HG02763 (cell line): ENCODE results near the gene PARD3.

ENCODE experiments used
- ATAC-seq: cut with Tn5 transposase; IDR thresholded peaks from one replicate; pipeline ENCODE4 v1.9.1; 2021; ENCODE audit warnings: mild to moderate bottlenecking, moderate library complexity; ENCODE audit not compliant: unreplicated experiment

Gene PARD3

DNA sequence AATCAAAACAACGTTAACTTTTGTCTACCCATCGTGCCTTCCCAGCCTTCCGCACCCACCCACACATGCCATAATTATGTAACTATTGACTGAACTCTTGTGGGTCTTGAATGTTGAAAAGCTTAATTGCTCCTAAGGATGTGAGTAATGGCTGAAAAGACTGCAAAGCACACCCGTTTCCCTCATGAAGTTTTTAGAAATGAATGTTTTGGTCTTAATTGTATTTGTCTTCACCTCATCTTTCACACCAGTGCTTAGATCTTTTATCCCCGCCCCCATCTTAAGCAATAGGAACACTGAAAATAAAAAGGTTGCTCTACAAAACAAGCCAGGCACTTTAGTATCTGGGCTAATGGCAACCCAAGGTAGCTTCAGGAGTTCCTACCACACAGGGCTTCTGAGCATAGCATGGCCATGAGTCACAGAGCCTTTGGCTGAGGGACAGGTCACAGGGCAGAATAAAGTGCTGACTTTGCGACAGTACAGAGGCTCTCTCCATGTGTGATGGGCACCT, 690.5 kb downstream of the PARD3 start:
- ATAC-seq: no peak

DNA sequence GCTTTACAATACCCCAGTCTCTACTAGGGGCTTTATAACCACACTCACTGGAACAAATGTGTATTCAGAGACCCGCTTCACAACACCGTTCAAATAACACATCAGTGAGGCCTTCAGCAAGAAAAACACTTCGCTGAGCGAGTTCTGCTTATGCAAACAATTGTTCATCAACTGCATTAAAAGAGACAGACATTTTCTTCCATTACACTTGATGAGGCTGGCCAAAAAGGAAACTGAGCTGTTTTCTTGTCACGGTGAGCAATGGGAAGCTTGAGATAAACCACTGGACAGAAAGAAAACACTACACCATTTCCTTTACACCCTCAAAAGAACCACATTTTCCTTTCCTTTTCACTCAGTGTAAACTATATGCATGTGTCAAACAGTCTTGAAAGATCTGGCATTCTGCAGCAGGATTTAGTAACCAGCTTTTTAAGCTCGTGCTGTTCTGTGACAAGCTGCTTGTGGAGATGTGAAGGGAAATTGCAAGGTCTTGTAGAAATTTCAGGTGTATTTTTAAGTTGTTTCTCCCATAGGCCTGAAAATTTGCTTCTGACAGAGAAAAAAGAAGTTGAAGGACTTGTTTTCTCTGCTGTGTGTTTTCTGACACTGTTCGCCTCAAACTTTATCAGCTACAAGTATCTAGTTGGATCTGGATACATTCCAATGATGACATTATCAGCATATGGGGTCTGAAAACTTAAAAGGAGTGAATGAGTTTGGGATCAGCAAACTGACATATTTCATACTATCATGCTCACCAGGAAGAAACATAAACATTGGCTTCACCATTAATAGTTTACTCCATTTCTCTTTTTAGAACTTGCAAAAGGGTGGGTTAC, 693.1 kb downstream of the PARD3 start:
- no peak for ATAC-seq

DNA sequence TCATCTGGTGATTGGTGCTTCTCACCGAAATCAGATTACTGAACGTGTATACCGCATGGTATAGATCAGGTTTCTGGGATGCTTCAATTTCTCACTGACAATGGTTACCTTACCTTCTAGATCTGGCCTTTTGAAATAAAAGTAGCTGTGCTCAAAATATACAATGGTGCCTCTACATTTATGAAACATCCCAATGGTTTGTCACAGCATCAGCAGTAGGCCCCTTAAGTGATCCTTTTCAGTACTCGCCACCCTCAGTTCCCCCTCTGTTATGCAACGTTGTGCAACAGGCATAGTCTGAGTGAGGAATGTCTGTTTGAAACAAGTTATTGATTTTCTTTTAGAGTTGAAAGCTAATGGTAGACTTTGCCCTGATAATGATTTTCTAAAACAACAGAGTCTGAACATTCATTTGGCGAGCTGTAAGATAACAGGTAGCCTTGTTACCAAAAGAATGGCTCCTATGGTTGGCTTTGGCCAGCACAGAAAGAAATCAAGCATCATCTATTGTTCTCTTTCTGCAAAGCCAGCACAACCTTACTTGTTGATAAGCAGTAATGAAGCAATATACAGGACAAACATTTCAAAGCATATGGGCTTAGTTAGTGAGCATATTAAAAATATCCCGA, 693.9 kb downstream of the PARD3 start:
- ATAC-seq: no peak

DNA sequence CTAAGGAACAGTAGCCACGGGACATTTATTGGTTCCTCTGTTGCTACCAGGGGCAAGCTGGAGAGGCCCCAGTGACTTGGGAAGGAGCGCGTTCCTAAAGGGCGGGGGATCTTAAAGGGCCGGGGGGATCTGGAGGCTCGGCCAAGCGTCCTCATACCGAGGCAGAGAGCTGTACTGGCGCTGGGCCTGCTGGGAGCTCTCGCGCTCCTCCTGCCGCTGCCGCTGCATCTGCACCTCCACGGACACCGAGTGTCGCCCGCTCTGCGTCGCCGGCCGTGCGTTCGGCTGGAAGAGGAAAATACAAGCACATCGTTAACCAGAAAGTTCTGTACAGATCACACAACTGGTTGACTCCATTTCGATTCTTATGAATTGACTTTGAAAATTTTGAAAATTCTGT, 695.6 kb downstream of the PARD3 start:
- no peak for ATAC-seq

DNA sequence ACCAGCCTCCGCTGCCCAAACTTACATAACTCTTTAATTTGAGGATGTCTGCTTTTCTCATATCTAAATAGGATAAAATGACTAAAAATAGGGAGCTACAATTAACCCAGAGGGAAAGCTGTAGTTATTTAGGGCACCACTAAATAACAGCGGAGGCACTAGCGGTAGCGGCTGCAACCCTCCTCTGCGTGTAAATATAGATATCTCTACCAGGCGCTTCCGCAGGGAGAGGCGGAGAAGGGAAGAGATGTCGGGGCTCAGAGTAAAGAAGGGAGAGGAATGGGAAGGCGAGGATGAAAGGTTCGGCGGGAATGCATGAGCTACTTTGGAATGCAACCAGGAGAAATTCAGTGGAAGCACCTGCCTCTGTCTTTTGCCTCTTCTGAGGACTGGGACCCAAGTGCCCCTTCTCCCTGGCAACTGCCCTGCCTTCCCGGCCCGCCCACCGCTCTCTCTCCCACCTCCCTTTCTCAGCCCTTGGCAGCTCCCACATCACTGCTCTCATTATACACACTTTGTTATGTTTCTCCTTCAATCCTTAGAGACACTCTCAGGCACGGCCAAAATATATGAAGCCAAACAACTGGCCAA, 698.3 kb downstream of the PARD3 start:
- ATAC-seq: no peak

DNA sequence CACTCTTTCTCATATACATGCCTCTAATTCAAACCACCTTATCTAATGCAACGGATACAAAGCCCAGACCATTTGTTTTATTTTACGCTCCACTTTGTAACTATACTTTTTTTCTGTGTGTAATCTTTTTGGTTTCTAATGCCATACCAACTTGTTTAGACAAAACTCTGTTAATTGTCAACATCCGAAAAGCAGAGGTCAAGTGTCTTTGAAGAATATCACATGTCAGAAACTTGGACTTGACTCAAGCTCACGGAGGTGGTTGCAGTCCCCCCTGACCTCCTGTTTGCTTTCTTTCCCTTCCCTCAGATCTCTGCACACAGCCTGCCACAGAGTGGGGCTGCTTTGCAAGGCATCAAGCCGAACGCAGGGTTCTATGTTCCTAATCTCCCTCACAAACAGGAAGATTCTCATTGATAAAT, 698.9 kb downstream of the PARD3 start:
- ATAC-seq: no peak

DNA sequence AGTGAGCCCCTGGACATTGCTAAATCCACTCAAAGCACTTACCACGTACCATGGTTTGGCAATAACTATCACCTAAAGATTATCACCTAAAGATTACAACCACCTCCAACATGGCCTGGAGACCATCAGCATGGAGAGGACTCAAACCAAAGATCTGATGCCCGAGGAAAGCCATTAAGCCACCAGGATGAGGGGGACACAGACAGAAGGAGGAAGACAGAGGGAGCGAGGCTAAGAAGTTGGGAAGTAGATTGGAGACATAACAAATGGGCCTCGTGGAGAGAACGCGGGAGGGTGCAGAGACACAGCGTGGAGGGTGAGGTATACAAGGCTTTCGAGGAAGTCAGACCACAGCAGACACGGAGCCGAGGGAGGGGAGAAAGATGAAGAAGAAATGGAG, 700.2 kb downstream of the PARD3 start:
- ATAC-seq: no peak

DNA sequence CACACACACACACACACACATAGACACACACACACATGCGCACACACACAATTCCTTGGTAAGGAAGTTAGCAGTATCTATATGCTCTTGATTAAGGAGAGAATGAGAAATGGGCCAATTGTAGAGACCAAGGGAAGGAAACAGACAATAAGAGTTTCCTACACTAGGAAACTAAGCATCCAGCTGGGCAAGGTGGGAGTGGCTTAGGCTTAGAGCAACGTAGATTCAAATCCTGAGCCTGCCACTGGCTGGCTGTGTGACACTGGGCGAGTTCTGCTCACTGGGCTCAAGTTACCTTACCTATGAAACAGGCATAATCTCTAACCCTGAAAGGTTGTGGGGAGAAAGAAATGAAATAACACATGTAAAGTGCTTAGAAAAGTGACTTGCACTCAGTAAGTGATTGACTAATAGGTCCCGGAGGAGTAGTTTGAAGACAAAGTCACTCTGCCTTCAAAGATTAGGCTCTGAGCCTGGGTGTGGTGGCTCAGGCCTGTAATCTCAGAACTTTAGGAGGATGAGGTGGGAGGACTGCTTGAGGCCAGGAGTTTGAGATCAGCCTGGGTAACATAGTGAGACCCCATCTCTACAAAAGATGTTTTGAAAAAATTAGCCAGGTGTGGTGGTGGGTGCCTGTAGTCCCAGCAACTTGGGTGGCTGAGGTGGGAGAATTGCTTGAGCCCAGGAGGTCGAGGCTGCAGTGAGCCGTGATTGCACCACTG, 701.4 kb downstream of the PARD3 start:
- ATAC-seq: no peak

DNA sequence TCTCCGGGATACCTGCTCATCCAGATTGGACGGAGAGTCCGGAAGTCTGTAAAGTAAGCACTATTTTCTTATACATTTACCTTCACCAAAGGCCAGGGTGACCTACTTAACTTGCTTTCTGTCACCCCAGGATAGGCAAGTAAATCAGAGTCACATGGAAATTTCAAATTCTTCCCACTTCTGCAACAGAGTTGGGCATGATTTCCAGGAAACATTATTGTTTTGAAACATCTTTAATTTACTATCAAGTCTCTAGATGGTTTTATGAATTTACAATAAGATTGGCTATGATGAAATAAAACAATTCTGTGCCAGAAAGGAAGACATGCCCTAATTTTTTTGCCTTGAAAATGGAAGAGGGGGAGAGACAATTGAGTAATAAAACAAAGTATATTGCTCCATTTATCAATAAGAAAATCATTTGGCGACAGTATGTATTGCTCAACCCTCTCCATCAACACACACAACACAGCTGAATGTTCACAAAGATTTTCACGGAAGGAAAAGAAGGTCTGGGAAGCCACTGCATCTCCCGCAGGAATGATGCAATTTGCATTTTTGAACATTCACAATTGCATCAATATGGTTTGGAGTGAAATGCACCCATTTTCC, 702.8 kb downstream of the PARD3 start:
- ATAC-seq: no peak

DNA sequence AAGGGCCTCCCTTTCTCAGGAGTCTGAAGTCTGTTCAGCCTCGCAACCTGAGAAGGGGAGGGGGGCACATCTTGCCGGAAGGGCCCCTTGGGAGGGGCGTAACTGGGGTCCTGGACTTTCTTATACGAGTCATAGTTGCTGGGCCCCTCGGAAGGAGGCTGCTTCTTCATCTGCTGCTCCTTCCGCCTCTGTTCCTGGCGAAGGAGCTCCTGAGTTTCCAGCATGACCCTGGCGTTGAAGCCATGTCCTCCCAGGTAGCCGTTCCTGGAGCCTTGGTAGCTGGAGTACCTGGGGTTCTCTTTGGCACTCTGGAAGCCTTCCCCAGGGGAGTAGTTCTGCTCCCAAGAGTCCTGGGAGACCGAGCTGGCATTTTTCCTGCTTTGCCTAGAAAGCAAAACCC, 703.9 kb downstream of the PARD3 start:
- no peak for ATAC-seq

DNA sequence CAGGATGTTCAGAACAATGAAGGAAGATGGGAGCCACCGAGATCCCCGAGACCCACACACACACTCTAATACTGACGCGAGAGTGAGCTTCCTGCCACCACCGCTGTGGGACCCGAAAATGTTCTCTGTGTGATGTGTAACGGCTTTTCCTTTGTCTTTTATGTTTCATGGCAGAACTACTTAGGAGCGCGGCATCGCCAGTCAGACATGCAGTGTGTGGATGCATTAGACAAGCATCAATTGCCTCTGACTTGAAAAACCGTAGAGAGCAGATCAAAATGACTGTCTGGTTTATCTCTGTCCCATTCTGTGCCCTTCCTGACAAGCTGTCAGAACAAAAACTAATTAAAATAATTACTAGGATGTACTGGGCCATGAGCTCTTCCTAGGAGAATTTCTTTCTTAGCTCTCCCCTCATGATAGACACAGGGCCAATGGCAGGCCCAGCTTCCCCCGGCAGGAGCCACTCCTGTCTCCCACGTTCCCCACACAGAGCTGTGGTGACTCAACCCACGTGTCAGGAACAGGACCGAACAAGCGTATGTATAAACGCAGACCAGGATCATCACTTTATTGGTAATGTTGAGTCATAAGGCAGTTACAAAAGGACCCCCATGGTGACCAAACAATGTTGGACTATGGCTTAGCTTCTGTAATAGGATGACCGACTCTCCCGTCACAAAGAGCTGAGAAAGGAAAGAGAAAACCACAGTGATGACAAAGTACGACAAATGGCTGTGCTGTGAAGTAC, 705.0 kb downstream of the PARD3 start:
- no peak for ATAC-seq

DNA sequence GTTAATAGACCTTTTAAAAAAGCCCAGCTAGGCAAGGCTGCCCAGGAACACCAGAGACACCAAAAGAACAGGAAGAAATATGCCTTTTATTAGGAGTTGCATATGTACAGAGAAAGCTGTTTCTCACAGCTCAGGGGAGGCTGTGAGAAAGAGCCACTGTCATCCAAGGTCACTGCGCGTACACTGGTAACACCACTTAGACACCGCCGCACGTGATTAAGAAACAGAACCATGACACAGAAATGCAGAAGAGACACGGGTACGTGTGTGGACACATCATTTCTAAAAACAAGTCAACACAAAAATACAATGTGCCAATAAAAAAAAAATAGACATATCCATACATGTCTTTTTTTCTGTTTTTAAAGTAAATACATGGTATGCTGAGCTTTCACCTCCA, 705.6 kb downstream of the PARD3 start:
- ATAC-seq: no peak

DNA sequence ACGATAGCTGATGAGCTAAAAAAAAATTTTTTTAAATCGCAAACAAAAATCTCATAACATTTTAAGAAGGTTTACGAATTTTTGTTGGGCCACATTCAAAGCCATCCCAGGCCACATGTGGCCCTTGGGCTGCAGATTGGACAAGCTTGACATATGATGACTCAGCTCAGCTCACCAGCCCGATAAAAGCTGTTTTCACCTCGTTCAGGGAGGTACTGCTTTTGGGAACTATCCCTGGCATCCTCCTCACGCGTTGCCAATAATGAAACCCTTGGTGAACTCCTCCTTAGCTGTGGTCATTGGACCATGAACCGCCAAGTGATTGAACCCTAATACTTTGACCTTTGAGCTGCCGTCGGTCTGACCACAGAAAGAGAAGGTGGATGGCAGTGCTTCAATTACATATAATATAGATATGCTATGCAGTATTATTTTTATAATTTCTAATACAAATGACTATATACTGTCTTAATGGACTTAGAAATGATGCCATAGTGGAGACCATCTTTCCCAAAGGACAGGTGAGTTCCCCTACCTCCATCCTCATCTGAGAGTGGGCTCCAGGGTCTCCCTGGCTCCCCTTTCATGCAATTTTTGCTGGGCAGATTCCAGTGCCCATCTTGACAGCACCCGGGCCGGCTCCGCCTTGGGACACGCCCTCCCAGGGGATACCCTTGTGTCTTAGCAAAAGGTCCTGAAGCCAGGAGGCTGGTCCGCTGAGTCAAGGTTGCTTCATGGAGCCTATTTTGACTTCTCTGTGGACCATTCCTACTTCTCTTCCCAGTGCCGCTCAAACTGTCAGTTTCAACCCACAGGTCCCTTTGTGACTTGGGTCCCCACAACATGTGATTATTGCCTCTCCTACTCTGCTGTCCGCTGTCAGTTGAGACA, 707.2 kb downstream of the PARD3 start:
- ATAC-seq: no peak

DNA sequence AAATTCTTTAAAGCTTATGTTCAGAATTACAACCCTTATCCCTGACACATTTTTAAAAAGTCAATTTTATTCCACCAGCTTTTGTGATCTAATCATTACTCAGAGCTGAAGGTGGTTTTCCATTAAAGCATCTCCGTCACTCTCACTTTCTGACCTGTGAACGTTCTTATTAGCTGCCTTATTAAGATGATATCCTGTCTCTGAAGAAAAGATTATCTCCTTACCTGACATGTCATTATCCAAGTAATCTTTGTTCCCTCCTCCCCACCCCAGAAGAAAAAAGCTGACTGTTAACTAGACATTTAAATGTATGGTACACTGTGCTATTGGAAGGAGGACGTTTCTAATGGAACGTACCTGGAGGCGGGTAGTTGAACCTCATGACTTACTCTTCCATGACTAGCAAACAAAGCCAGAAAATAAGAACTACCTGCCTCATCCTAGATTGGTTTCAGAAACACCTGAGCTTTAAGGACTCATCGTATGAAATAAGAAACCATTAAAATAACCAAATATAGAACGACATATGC, 708.7 kb downstream of the PARD3 start:
- ATAC-seq: no peak

DNA sequence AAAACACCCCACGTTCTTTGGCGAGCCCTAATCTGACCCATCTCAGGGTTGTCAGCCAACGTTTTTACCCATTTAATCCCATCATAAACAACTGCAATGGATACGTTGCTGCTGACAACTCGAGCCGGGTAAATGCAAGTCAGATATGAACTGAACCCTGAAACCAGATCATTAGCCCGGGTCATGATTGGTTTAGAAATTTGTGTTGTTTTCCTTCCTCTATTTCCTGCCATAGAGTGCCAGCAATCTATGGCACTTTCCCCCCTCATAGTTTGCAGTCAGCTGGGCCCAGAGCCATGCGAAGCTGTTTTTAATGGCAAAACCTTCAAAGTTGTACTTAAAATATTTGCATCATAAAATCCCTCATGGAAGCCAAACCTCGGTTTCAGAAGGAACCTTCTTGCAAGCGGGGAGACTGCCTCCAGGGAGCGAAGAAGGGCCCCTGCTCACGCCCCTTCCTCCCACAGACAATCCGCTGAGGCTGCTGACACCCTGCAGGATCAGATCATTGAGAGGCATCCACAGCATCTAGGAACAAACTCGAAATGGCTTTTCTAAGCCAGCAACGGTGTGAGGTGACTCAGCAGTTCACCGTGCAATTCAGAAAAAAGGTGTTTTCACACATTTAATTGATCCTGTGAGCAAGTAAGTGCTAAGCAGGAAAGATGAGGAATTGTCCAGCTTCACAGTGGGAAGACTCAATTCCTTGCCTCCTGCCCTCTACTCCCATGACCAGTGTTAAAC, 710.1 kb downstream of the PARD3 start:
- ATAC-seq: no peak

DNA sequence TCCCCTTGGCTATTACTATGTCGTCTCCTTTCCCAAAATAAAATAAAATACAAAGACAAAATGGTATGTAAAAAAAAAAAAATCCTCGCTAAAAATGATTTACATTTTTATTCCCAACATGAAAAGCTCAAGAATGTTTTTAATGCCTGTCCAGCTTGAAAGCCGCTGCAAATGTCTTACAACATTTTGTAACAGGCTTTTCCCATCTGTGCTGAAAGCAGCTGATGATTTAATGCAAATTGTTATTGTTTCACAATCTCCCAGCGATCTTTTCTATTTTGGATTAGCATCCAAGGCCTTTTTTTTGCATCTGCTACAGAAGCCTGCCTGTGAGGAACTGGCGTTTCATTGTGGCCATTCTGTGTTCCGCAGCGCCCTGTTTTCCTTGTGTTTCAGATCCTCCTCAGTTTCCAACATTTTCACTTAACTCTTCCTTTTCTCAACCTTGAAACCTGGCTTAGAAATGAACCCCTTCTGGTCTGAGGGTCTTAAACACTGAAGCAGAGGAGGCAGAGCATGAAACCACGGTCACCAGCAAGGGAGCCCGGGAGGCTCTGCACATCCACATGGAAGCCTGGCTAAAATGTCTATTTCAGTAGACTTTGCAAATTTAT, 712.1 kb downstream of the PARD3 start:
- no peak for ATAC-seq

DNA sequence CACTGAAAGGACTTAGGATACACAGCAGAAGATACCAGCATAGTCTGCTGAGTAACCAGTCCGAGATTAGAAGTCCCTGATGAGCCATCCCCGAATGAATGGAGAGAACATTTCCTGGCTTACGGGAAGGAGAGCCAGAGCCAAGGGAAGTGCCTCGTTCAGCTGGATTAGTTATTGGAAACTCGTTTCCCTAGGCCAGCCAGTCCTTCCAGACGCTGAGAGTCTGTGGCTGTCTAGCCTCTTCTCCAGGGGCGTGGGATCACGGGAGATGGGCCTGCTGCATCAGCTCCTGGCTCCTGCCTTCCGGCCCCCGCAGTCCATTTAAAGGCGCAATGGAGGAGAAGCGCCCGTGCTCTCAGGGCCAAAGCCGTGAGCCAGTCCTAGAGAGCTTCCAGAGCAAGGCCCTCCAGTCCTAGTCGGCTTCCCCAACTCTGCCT, 712.8 kb downstream of the PARD3 start:
- no peak for ATAC-seq

DNA sequence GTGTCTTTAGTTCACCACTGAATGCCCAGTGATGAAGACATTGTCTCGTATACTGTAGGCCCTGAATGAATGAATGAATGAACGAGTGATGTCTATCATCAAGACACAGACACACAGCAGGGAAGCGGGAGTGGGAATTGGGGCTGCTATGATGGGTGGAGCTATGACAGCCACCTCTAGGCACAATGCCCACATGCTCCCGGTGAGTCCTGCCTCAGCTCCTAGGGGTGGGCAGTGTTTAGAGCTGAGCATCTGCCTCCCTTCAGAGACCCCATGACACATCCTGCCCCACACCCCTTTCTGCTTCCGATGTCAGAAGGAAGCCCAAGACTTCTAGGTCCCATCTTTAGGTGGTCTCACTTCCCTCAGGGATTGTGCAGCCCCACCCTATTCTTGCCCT, 714.1 kb downstream of the PARD3 start:
- no peak for ATAC-seq
